Transverse colon (tissue), 3 donors: ENCODE results near the gene WASHC3.

ENCODE experiments used
- EP300 ChIP-seq: sonication (generic); formaldehyde crosslinking; IDR thresholded peaks from one replicate; pipeline ENCODE4 v1.6.1; 2017; ENCODE audit warnings: antibody characterized with exemption, low read depth
- POLR2A ChIP-seq: fragments of 450-650 bp; IDR thresholded peaks from one replicate; pipeline ENCODE4 v1.6.1; 2016; ENCODE audit warnings: antibody characterized with exemption, mild to moderate bottlenecking, moderate library complexity
- TF ChIP-seq, protein P1 (sequence below), 5 experiments: fragments of 200-600 bp in 3 of 5; fragments of 450-650 bp in 2 of 5; sonication (generic) in 3 of 5; IDR thresholded peaks; 1 replicate in 2 of 5; 2 replicates in 3 of 5; pipeline ENCODE4 v1.5.1; 2016 to 2017; ENCODE audit warnings: antibody characterized with exemption in 5 of 5, inconsistent platforms in 3 of 5, mild to moderate bottlenecking in 2 of 5, moderate library complexity in 1 of 5

DNA sequence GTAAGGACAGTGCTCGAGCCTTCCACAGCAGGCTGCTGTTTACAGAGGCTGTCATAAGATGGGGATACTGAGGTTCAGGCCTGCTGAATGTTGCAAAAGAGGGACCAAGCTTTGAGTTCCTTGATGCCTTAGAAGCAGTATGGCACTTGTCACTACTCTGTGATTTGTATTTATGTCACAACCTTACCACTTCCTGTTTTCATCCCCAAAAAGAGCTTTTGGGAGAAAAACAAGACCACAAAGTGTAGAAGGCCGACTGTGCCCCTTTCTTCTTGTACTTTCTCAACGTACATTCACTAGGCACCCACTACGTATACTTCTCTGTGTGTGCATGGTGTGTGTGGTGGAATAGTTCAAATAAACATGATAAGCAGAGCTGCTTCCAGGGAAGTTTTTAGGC, 94.3 kb downstream of the WASHC3 start:
- TF ChIP-seq POLR2A, result no peak
- TF ChIP-seq, protein P1, sequence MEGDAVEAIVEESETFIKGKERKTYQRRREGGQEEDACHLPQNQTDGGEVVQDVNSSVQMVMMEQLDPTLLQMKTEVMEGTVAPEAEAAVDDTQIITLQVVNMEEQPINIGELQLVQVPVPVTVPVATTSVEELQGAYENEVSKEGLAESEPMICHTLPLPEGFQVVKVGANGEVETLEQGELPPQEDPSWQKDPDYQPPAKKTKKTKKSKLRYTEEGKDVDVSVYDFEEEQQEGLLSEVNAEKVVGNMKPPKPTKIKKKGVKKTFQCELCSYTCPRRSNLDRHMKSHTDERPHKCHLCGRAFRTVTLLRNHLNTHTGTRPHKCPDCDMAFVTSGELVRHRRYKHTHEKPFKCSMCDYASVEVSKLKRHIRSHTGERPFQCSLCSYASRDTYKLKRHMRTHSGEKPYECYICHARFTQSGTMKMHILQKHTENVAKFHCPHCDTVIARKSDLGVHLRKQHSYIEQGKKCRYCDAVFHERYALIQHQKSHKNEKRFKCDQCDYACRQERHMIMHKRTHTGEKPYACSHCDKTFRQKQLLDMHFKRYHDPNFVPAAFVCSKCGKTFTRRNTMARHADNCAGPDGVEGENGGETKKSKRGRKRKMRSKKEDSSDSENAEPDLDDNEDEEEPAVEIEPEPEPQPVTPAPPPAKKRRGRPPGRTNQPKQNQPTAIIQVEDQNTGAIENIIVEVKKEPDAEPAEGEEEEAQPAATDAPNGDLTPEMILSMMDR (IDR thresholded peaks at IDR 0.05), result no peak
- no peak for TF ChIP-seq EP300
